ENCODE results near the gene FLAD1. TPM values are rescaled to one million over a fixed set of nuclear protein-coding genes. Genes with fewer than 3 reads are reported as not detected.

The FLAD1 gene
- total RNA-seq, 2 donors from 2014 or later: 31.5 to 35.3 TPM

- no peak overlapping the region for H3K4me3 ChIP-seq
- H3K4me1 ChIP-seq (replicated peaks): no peaks in the 10 kb centered on the region
- no peak for DNase-seq (ENCODE audit: low spot score)
- no peak overlapping the region for H3K27ac ChIP-seq
- WGBS: 93% methylated on average over 8 of the region's 8 CpGs
- H3K27me3 ChIP-seq (replicated peaks; ENCODE audit: insufficient read depth): no peaks in the 10 kb centered on the region
- peaks cover 0 to 8% of the 10 kb centered on the region in 2 donors for H3K36me3 ChIP-seq
- TF ChIP-seq POLR2A (IDR thresholded peaks at IDR 0.05) (no peak), POLR2AphosphoS5 (IDR thresholded peaks at IDR 0.05) (no peak), CTCF (IDR thresholded peaks at IDR 0.05) (no peak)
- no peaks in the 10 kb centered on the region for H3K9me3 ChIP-seq
- intact Hi-C loops (cut with DNase I): no loop called here
Observed at GRCh38 chr1:154990276-154990675, 7.1 kb downstream of the FLAD1 start.

GRCh38 chr1:154992721-154993571 lies 9.8 kb downstream of the FLAD1 start:
- Histone ChIP-seq H3K4me3 (no peak overlapping the region), H3K4me1 (replicated peaks) (no peaks in the 10 kb centered on the region), H3K36me3 (peaks cover 0 to 1% of the 10 kb centered on the region in 2 donors), H3K27ac (no peak overlapping the region), H3K9me3 (no peaks in the 10 kb centered on the region), H3K27me3 (replicated peaks; ENCODE audit: insufficient read depth) (no peaks in the 10 kb centered on the region)
- intact Hi-C loops (cut with DNase I): no loop called here
- DNase-seq (ENCODE audit: low spot score): no peak
- TF ChIP-seq POLR2AphosphoS5 (IDR thresholded peaks at IDR 0.05) (no peak), POLR2A (IDR thresholded peaks at IDR 0.05) (no peak), CTCF (IDR thresholded peaks at IDR 0.05) (no peak)
- WGBS: 77% methylated on average over 14 of the region's 14 CpGs

GRCh38 chr1:154993572-154994268 lies 10.6 kb downstream of the FLAD1 start, which contains the start of gene LENEP:
Gene LENEP, plus strand, starts transcription at chr1:154993586. Its CDS starts 22 bp downstream, at chr1:154993608.
- intact Hi-C loops (cut with DNase I): no loop called here
- no peaks in the 10 kb centered on the region for H3K9me3 ChIP-seq
- H3K4me1 ChIP-seq (replicated peaks): no peaks in the 10 kb centered on the region
- H3K36me3 ChIP-seq: no peaks in the 10 kb centered on the region
- DNase-seq (ENCODE audit: low spot score): no peak
- no peak within 1 kb of the TSS for H3K27ac ChIP-seq
- WGBS: 70% methylated on average over 8 of the region's 8 CpGs
- no peaks in the 10 kb centered on the region for H3K27me3 ChIP-seq (replicated peaks; ENCODE audit: insufficient read depth)
- no peak within 1 kb of the TSS for H3K4me3 ChIP-seq
- TF ChIP-seq CTCF (IDR thresholded peaks at IDR 0.05) (no peak), POLR2A (IDR thresholded peaks at IDR 0.05) (no peak), POLR2AphosphoS5 (IDR thresholded peaks at IDR 0.05) (no peak)

- TF ChIP-seq CTCF (IDR thresholded peaks at IDR 0.05) (no peak), POLR2A (IDR thresholded peaks at IDR 0.05) (no peak), POLR2AphosphoS5 (IDR thresholded peaks at IDR 0.05) (no peak)
- no peaks in the 10 kb centered on the region for H3K9me3 ChIP-seq
- no peak overlapping the region for H3K27ac ChIP-seq
- H3K4me1 ChIP-seq (replicated peaks): peaks cover under 1% of the 10 kb centered on the region
- DNase-seq (ENCODE audit: low spot score): no peak
- 67% methylated on average over 1 of the region's 1 CpG for WGBS
- H3K4me3 ChIP-seq: no peak overlapping the region
- H3K27me3 ChIP-seq (replicated peaks; ENCODE audit: insufficient read depth): no peaks in the 10 kb centered on the region
- intact Hi-C loops (cut with DNase I): no loop called here
- no peaks in the 10 kb centered on the region for H3K36me3 ChIP-seq
Observed at GRCh38 chr1:154994269-154994587, 11.1 kb downstream of the FLAD1 start.
